Large intestine (tissue), 3 donors: ENCODE data around the gene XPNPEP1. TPM values are rescaled to one million over a fixed set of nuclear protein-coding genes. Genes with fewer than 3 reads are reported as not detected.
"Not testable (repeated sequence)": the region's sequence is repeated elsewhere in the genome, so short reads cannot be mapped to it uniquely, and the experiment has no call there.

Source experiments
- DNase-seq, 2 donors: peaks; one replicate each; pipeline versions ENCODE4 v3.0.0 to v3.0.0-alpha.2; 2013
- H3K27ac ChIP-seq: one replicate; pipeline ENCODE4 v1.5.1; 2013; ENCODE audit warnings: low read length
- H3K27me3 ChIP-seq: 2 replicates; pipeline ENCODE4 v1.6.1; 2013; ENCODE audit warnings: low read length; ENCODE audit not compliant: control insufficient read depth, insufficient read depth
- H3K36me3 ChIP-seq: 2 replicates; pipeline ENCODE4 v1.6.1; 2013; ENCODE audit warnings: low read length; ENCODE audit not compliant: control insufficient read depth, insufficient read depth
- H3K4me1 ChIP-seq: one replicate; pipeline ENCODE4 v1.6.1; 2013; ENCODE audit warnings: low read length; ENCODE audit not compliant: control insufficient read depth, insufficient read depth
- H3K4me3 ChIP-seq: one replicate; pipeline ENCODE4 v1.5.1; 2013; ENCODE audit warnings: low read length
- H3K9me3 ChIP-seq: one replicate; pipeline ENCODE4 v1.6.1; 2013; ENCODE audit warnings: mild to moderate bottlenecking, low read depth, low read length, moderate library complexity; ENCODE audit not compliant: control insufficient read depth
- WGBS: methylation state at CpG from one replicate; pipeline ENCODE4 v1.1.5; 2013; ENCODE audit warnings: low lambda C conversion rate; ENCODE audit not compliant: insufficient coverage; 5-methylcytosine and 5-hydroxymethylcytosine counted together
- polyA plus RNA-seq: library from polyadenylated mRNA; unstranded; fragments of 120-200 nt; gene quantifications from one replicate; pipeline ENCODE4 v1.2.1, GENCODE V29; 2013

Gene XPNPEP1
- polyA plus RNA-seq, 1 donor, result 152 TPM

GRCh38 chr10:109924967-109925620 lies 1.8 kb upstream of the XPNPEP1 start:
- Histone ChIP-seq H3K27me3 (no peaks in the 10 kb centered on the region), H3K27ac (no peak overlapping the region), H3K9me3 (no peaks in the 10 kb centered on the region), H3K4me3 (no peak overlapping the region), H3K4me1 (peaks cover 16% of the 10 kb centered on the region), H3K36me3 (no peaks in the 10 kb centered on the region)
- WGBS, result 14% methylated on average over 1 of the region's 5 CpGs
- DNase-seq, result no peak

DNA sequence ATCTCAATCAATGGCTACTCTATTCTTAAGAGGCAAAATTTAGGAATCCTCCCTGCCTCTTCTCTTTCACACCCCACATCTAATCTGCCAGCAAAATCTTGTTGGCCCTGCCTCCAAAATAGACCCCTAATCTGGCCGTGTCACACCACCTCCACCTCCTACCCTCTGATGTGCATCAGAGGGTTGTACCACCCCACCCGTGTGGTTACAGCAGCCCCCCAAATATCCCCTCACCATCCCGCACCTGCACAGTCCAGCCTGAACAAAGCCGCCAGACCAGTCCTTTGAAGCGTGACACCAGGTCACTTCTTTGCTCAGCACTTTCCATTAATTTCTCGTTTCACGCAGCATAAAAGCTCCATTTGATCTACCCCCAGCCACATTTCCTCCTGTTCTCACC lies 776 bp upstream of the XPNPEP1 start:
- 100% methylated on average over 2 of the region's 7 CpGs for WGBS
- Histone ChIP-seq H3K36me3 (no peaks in the 10 kb centered on the region), H3K27ac (no peak overlapping the region), H3K4me1 (peaks cover 16% of the 10 kb centered on the region), H3K9me3 (no peaks in the 10 kb centered on the region), H3K27me3 (no peaks in the 10 kb centered on the region), H3K4me3 (no peak overlapping the region)
- no peak for DNase-seq

- Histone ChIP-seq H3K36me3 (no peaks in the 10 kb centered on the region), H3K27ac (peak overlapping the region; percentile 96), H3K27me3 (no peaks in the 10 kb centered on the region), H3K9me3 (no peaks in the 10 kb centered on the region), H3K4me1 (peaks cover 19% of the 10 kb centered on the region), H3K4me3 (peak overlapping the region; percentile 90)
- peak; percentile 43 to 70 for DNase-seq
- no CpG with 5 or more reads among the region's 7 CpGs for WGBS
Observed at GRCh38 chr10:109922358-109922975, 844 bp downstream of the XPNPEP1 start.

GRCh38 chr10:109920016-109920415 lies 3.3 kb downstream of the XPNPEP1 start:
- Histone ChIP-seq H3K4me1 (peaks cover 35% of the 10 kb centered on the region), H3K27me3 (no peaks in the 10 kb centered on the region), H3K4me3 (no peak overlapping the region), H3K36me3 (no peaks in the 10 kb centered on the region), H3K9me3 (no peaks in the 10 kb centered on the region), H3K27ac (no peak overlapping the region)
- WGBS, result 100% methylated on average over 1 of the region's 3 CpGs
- DNase-seq, result no peak

DNA sequence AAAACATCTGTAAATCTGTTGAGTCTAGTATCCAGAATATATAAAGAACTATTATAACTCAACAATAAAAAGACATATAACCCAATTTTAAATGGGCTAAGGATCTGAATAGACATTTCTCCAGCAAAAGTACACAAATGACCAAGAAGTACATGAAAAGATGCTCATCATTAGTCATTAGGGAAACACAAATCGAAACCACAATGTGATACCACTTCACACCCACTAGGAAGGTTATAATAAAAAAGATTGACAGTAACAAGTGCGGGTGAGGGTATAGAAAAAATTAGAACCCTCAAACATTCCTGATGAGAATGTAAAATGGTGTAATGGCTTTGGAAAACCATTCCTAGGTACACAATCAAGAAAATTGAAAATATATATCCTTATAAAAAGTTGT lies 4.1 kb downstream of the XPNPEP1 start:
- Histone ChIP-seq H3K4me1 (peaks cover 41% of the 10 kb centered on the region), H3K27me3 (no peaks in the 10 kb centered on the region), H3K9me3 (no peaks in the 10 kb centered on the region), H3K36me3 (no peaks in the 10 kb centered on the region), H3K27ac (no peak overlapping the region), H3K4me3 (no peak overlapping the region)
- no CpG with 5 or more reads among the region's 2 CpGs for WGBS
- no peak for DNase-seq

GRCh38 chr10:109918707-109919106 lies 4.6 kb downstream of the XPNPEP1 start:
- not testable (repeated sequence) for DNase-seq, H3K27ac ChIP-seq, H3K4me3 ChIP-seq, H3K9me3 ChIP-seq, H3K36me3 ChIP-seq, H3K27me3 ChIP-seq
- H3K4me1 ChIP-seq, result peaks cover 45% of the 10 kb centered on the region
- 93% methylated on average over 5 of the region's 6 CpGs for WGBS

DNA sequence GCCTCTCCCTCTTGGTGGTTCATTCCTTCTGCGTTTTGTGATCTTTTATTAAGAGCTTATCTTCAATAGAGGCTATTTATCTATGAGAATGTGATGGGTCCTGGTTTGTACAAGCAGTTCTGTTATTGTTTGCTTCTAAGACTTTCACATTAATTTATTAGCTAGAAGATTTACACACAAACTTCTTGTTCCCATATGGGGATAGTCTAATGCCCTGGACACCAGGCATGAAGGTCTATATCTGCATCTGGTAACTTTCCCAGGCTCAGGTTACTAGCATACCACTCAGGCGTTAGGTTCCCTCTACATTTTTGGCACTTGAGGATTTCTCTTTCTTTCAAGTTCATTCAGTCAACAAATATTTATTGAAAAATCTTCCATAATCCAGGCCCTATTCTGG lies 7.7 kb downstream of the XPNPEP1 start:
- no peak overlapping the region for H3K4me3 ChIP-seq
- H3K36me3 ChIP-seq, result peaks cover 10% of the 10 kb centered on the region
- H3K9me3 ChIP-seq, result no peaks in the 10 kb centered on the region
- WGBS, result 20% methylated on average over 1 of the region's 2 CpGs
- DNase-seq, result no peak
- H3K4me1 ChIP-seq, result peaks cover 47% of the 10 kb centered on the region
- peak overlapping the region; percentile 93 for H3K27ac ChIP-seq
- H3K27me3 ChIP-seq, result no peaks in the 10 kb centered on the region

DNA sequence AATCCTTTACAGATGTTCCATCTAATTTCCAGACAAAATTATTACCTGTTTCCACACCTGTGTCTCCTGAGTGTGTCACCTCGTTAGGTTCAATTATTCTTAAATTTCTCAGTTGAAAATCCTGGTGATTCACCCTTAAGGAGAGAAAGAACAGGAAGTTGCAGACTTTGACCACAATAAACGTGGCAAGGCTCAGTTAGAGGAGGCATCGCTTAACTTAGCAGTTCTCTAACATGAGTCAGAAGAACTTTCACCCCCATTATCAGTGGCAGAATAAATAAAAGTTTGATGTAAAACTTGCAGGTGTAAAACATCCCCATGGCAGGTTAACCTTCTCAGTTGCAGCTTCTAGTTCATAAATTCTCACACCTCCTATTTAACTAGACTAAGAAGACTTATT lies 8.3 kb downstream of the XPNPEP1 start:
- H3K4me1 ChIP-seq, result peaks cover 47% of the 10 kb centered on the region
- no peak overlapping the region for H3K4me3 ChIP-seq
- no peaks in the 10 kb centered on the region for H3K27me3 ChIP-seq
- H3K36me3 ChIP-seq, result peaks cover 10% of the 10 kb centered on the region
- 20% methylated on average over 1 of the region's 3 CpGs for WGBS
- peak overlapping the region; percentile 93 for H3K27ac ChIP-seq
- peak; percentile 92 to 97 for DNase-seq
- H3K9me3 ChIP-seq, result no peaks in the 10 kb centered on the region

DNA sequence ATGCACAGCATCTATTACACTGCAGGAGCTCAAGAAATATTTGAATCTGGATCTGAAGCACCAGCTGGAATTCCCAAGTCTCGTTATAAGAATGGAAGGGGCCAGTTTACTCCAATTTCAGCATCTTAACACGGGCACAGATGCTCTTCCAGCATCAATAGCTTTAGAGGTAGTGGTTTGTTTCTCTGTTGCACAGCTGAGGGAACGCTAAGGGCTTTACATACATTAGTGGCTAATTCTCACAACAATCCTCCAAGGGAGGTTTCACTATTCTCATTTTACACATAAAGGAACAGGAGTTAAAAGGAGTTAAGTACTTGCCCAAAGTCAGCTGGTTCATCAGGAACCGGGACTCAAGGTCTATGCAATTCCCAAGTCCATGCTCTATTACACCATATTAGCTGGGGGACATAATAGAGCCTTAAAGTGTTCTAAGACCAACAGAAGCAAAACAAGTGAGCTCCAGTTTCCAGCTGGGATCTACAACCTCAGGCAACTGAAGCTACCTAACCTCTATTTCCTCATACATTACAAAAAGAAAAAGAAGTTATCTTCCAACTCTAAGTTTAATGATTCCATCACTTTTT lies 9.9 kb downstream of the XPNPEP1 start:
- WGBS, result 92% methylated on average over 2 of the region's 4 CpGs
- Histone ChIP-seq H3K36me3 (peaks cover 11% of the 10 kb centered on the region), H3K4me1 (peaks cover 47% of the 10 kb centered on the region), H3K27ac (peak overlapping the region; percentile 92), H3K9me3 (no peaks in the 10 kb centered on the region), H3K27me3 (no peaks in the 10 kb centered on the region), H3K4me3 (no peak overlapping the region)
- peak; percentile 49 to 76 for DNase-seq

DNA sequence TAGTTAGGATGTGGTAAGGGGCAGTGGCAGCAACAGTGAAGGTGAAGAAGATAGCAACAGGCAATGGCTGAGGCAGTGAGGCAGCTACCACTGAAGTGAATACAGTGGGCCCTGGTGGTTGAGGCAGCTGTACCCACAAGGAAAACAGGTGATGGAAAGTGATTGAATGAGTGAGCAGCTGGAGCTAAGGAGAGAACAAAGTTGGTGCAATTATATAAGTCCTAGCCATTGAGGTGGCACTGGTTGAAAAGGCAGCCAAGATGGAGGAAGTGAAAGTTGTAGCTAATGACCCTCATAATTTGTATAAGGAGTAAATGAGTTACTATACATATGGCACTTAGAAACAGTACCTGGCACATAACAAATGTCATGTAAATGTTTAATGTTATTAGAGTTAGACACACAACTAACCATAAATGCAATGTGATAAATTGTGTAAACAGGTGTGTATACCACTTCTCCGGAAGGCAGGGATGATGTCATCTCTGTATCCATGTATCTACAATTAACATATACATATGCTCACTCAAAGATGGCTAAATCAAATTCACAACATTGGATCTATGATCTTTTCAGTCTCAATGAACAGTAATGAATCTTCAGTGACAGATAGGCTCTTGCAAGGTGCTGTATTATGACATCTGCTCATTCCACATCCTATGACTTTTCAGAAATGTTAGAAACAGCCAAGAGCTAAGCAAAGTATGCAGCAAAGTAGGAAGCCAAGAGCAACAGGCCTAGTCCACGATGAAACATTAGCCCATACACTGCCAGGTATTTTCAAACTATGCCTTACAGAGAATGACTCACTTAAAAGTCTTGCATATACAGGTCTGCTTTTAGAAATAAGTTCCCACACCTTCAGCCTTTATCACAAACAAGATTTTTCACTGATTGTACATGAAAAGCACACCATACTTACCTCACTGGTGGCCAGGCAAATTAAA lies 10.7 kb downstream of the XPNPEP1 start:
- DNase-seq, result peak in 1 of 2 donors; percentile 64
- Histone ChIP-seq H3K36me3 (peaks cover 15% of the 10 kb centered on the region), H3K27ac (peak overlapping the region; percentile 92), H3K4me1 (peaks cover 48% of the 10 kb centered on the region), H3K27me3 (no peaks in the 10 kb centered on the region), H3K9me3 (no peaks in the 10 kb centered on the region), H3K4me3 (no peak overlapping the region)
- no CpG with 5 or more reads among the region's 2 CpGs for WGBS
